ENCODE measurements around the gene NIM1K.
"Not testable (repeated sequence)": the region's sequence is repeated elsewhere in the genome, so short reads cannot be mapped to it uniquely, and the experiment has no call there.

The NIM1K gene

DNA sequence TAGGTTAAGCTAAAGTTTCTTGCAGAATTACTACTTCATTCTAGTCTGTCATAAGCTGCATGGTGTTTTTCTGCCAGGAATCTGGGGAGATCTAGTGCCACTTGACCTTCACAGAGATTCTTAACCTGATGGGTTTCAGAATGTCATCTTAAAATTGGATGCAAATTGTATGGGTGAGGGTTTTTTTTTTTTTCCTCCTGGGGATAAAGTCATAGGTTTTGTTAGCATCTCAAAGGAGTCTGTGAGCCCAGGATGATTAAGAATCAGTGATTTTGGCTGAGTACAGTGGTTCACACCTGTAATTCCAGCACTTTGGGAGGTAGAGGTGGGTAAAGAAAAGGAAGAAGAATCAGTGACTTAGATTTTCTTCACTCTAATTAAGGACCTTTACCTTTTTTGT lies 51.2 kb downstream of the NIM1K start:
- Histone ChIP-seq H3K4me3 (ENCODE audit: insufficient read depth, low read depth, low read length, poor library complexity, severe bottlenecking) (no peak overlapping the region), H3K4me1 (ENCODE audit: control insufficient read depth, insufficient read depth, low read length, poor library complexity, severe bottlenecking) (no peaks in the 10 kb centered on the region), H3K27ac (ENCODE audit: insufficient read depth, low read length, poor library complexity, severe bottlenecking) (no peak overlapping the region), H3K27me3 (replicated peaks; ENCODE audit: control insufficient read depth, insufficient read depth, low read length, poor library complexity, severe bottlenecking) (no peaks in the 10 kb centered on the region), H3K36me3 (ENCODE audit: control insufficient read depth, insufficient read depth, low read length) (no peaks in the 10 kb centered on the region), H3K9me3 (ENCODE audit: control insufficient read depth, low read length) (no peaks in the 10 kb centered on the region)
- DNase-seq, result no peak

DNA sequence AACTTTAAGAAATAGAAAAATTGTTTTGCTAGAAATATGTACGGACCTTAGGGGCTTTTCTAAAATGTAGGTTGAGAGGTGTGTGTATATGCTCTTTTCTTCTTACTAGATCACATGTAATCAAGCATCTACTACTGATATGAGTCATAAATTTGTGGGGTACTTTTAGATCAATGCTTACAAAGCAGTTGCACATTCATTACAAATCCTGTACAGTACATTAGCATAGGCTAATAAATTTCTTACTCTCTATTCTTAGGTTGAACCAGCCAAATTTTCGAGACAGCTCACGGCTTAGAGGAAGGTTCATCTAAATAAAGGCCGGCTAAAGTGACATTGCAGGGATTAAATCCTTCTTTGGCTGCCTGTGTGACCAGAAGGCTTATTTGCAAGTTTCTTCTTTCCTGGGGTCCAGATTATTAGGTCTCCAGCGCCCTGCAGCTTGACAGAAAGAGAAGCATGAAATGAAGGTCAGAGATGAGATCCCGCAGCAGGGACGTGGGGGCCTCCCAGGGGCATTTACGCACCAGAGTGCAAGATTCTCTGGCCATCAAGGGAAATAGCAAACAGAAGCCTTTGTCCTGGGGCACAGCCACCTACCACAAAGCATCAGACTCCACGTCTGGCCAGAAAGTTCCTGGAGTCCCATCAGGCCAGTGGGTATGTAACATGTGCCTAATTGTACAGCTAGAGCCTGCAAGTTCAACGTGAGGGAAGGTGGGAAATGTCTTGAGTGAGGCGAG lies 53.0 kb downstream of the NIM1K start:
- DNase-seq, result no peak
- no peak overlapping the region for H3K27ac ChIP-seq (ENCODE audit: insufficient read depth, low read length, poor library complexity, severe bottlenecking)
- no peaks in the 10 kb centered on the region for H3K36me3 ChIP-seq (ENCODE audit: control insufficient read depth, insufficient read depth, low read length)
- H3K9me3 ChIP-seq (ENCODE audit: control insufficient read depth, low read length), result no peaks in the 10 kb centered on the region
- no peaks in the 10 kb centered on the region for H3K27me3 ChIP-seq (replicated peaks; ENCODE audit: control insufficient read depth, insufficient read depth, low read length, poor library complexity, severe bottlenecking)
- H3K4me3 ChIP-seq (ENCODE audit: insufficient read depth, low read depth, low read length, poor library complexity, severe bottlenecking), result no peak overlapping the region
- no peaks in the 10 kb centered on the region for H3K4me1 ChIP-seq (ENCODE audit: control insufficient read depth, insufficient read depth, low read length, poor library complexity, severe bottlenecking)

DNA sequence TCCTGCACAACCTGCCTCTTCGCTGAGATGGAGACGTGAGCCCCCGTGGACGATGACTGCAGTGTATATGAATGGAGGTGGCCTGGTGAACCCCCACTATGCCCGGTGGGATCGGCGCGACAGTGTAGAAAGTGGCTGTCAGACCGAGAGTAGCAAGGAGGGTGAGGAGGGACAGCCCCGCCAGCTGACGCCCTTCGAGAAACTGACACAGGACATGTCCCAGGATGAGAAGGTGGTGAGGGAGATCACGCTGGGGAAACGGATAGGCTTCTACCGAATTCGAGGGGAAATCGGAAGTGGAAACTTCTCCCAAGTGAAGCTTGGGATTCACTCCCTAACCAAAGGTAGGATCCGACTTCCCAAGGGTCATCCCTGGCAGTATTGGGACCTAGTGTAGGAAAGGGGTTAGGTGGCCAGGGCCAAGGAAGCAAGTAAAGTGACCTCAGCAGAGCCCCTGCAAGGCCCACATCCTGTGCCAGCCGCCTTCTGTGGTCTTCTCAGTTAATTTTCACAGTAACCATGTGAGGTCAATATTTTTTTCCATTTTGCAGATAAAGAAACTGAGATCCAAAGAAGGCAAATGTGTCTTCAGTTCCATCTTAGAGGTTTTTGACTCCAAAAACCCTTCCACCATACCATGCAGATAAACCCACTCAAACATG lies 53.8 kb downstream of the NIM1K start:
- Histone ChIP-seq H3K27ac (ENCODE audit: insufficient read depth, low read length, poor library complexity, severe bottlenecking) (no peak overlapping the region), H3K4me1 (ENCODE audit: control insufficient read depth, insufficient read depth, low read length, poor library complexity, severe bottlenecking) (no peaks in the 10 kb centered on the region), H3K9me3 (ENCODE audit: control insufficient read depth, low read length) (no peaks in the 10 kb centered on the region), H3K36me3 (ENCODE audit: control insufficient read depth, insufficient read depth, low read length) (no peaks in the 10 kb centered on the region), H3K4me3 (ENCODE audit: insufficient read depth, low read depth, low read length, poor library complexity, severe bottlenecking) (no peak overlapping the region), H3K27me3 (replicated peaks; ENCODE audit: control insufficient read depth, insufficient read depth, low read length, poor library complexity, severe bottlenecking) (no peaks in the 10 kb centered on the region)
- DNase-seq, result no peak

DNA sequence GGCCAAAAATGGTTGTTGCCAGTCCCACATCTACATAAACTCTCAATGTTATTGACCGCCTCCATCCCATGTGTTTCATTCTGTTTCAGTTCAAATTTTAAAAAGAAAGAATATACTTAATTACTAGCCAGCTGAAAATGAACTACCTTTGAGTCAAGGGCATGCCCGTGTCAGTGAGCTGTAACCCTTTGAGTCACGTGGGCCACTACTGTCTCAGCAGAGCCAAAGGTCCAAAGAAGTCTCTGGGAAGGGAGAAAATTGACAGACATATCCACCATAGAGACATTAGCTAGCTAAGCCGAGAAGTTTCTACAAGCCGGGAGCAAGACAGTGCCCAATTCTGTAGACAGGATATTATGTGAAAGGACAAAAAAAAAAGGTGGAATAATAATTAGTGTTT lies 59.7 kb downstream of the NIM1K start:
- no peaks in the 10 kb centered on the region for H3K9me3 ChIP-seq (ENCODE audit: control insufficient read depth, low read length)
- H3K4me1 ChIP-seq (ENCODE audit: control insufficient read depth, insufficient read depth, low read length, poor library complexity, severe bottlenecking), result no peaks in the 10 kb centered on the region
- H3K27me3 ChIP-seq (replicated peaks; ENCODE audit: control insufficient read depth, insufficient read depth, low read length, poor library complexity, severe bottlenecking), result no peaks in the 10 kb centered on the region
- no peak for DNase-seq
- H3K4me3 ChIP-seq (ENCODE audit: insufficient read depth, low read depth, low read length, poor library complexity, severe bottlenecking), result no peak overlapping the region
- H3K36me3 ChIP-seq (ENCODE audit: control insufficient read depth, insufficient read depth, low read length), result no peaks in the 10 kb centered on the region
- no peak overlapping the region for H3K27ac ChIP-seq (ENCODE audit: insufficient read depth, low read length, poor library complexity, severe bottlenecking)

DNA sequence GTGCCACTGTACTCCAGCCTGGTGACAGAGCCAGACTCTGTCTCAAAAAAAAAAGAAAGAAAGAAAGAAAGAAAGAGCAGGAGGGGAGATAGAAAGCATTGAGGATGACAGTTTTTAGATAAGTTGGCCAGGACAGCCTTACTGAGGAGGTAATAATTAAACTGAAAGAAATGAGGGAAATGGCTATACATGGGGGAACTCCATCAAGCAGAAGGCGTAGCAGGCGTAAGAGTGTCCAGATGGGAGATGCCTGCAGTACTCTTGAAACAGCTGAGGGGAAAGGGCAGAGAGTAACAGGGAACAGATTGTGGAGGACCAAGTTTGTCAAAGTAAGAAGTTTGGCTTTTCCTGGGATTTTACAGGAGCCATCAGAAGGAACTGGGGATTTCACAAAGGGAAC lies 63.7 kb downstream of the NIM1K start:
- Histone ChIP-seq H3K27ac (ENCODE audit: insufficient read depth, low read length, poor library complexity, severe bottlenecking) (no peak overlapping the region), H3K36me3 (ENCODE audit: control insufficient read depth, insufficient read depth, low read length) (no peaks in the 10 kb centered on the region), H3K4me1 (ENCODE audit: control insufficient read depth, insufficient read depth, low read length, poor library complexity, severe bottlenecking) (no peaks in the 10 kb centered on the region), H3K9me3 (ENCODE audit: control insufficient read depth, low read length) (no peaks in the 10 kb centered on the region), H3K27me3 (replicated peaks; ENCODE audit: control insufficient read depth, insufficient read depth, low read length, poor library complexity, severe bottlenecking) (no peaks in the 10 kb centered on the region), H3K4me3 (ENCODE audit: insufficient read depth, low read depth, low read length, poor library complexity, severe bottlenecking) (no peak overlapping the region)
- DNase-seq, result no peak

DNA sequence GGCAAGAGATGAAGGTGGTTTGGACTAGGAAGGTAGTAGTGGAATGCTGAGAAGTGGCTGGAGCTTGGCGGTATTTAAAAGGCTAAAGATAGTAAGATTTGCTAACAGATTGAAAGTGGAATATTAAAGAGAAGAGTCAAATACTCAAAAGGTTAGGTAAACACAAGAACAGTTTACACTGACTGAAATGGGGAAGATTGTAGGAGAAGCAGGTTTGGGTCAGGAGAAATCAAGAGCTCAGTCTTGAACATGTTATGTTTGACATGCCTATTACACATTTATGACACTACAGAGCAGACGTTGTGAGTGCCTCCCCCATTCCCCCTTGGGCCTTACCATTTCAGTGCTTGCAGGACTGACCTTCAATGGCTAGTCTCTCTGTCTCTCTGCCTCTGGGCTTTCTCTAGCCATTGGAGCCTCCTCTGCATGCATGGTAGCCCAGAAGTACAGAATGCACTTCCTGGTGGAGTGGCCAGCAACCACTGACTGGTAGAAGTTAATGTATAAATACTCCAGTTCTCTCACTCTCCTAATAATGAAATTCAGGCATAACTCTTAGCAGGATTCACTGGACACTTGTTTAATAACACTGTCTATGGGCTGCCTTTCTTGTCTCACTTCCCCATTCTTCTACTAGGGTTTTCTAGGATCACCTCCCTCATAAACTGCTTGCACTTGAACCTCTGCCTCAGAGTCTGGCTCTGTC lies 64.4 kb downstream of the NIM1K start:
- Histone ChIP-seq H3K4me1 (ENCODE audit: control insufficient read depth, insufficient read depth, low read length, poor library complexity, severe bottlenecking) (no peaks in the 10 kb centered on the region), H3K4me3 (ENCODE audit: insufficient read depth, low read depth, low read length, poor library complexity, severe bottlenecking) (no peak overlapping the region), H3K9me3 (ENCODE audit: control insufficient read depth, low read length) (no peaks in the 10 kb centered on the region), H3K27me3 (replicated peaks; ENCODE audit: control insufficient read depth, insufficient read depth, low read length, poor library complexity, severe bottlenecking) (no peaks in the 10 kb centered on the region), H3K36me3 (ENCODE audit: control insufficient read depth, insufficient read depth, low read length) (no peaks in the 10 kb centered on the region), H3K27ac (ENCODE audit: insufficient read depth, low read length, poor library complexity, severe bottlenecking) (no peak overlapping the region)
- no peak for DNase-seq

DNA sequence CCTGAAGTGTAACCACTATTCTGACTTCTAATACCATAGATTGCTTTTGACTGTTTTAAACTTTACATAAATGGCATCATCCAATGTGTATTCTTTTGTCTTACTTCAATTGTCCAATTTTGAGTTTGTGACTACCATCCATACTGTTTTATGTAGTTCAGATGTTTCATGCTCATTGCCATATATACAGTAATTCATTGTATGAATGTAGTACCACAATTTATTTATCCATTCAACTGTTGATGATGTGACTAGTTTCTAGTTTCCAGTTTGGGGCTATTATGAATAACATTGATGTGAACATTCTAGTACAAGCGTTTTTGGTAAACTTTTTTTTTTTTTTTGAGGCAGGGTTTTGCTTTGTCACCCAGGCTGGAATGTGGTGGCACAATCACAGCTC lies 66.1 kb downstream of the NIM1K start:
- no peaks in the 10 kb centered on the region for H3K36me3 ChIP-seq (ENCODE audit: control insufficient read depth, insufficient read depth, low read length)
- no peak overlapping the region for H3K4me3 ChIP-seq (ENCODE audit: insufficient read depth, low read depth, low read length, poor library complexity, severe bottlenecking)
- H3K4me1 ChIP-seq (ENCODE audit: control insufficient read depth, insufficient read depth, low read length, poor library complexity, severe bottlenecking), result no peaks in the 10 kb centered on the region
- no peak for DNase-seq
- no peaks in the 10 kb centered on the region for H3K27me3 ChIP-seq (replicated peaks; ENCODE audit: control insufficient read depth, insufficient read depth, low read length, poor library complexity, severe bottlenecking)
- H3K9me3 ChIP-seq (ENCODE audit: control insufficient read depth, low read length), result no peaks in the 10 kb centered on the region
- H3K27ac ChIP-seq (ENCODE audit: insufficient read depth, low read length, poor library complexity, severe bottlenecking), result no peak overlapping the region

DNA sequence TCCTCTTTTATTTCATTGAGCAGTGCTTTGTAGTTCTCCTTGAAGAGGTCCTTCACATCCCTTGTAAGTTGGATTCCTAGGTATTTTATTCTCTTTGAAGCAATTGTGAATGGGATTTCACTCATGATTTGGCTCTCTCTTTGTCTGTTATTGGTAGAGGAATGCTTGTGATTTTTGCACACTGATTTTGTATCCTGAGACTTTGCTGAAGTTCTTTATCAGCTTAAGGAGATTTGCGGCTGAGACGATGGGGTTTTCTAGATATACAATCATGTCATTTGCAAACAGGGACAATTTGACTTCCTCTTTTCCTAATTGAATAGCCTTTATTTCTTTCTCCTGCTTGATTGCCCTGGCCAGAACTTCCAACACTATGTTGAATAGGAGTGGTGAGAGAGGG lies 70.2 kb downstream of the NIM1K start:
- H3K9me3 ChIP-seq (ENCODE audit: control insufficient read depth, low read length); H3K4me3 ChIP-seq (ENCODE audit: insufficient read depth, low read depth, low read length, poor library complexity, severe bottlenecking); H3K27me3 ChIP-seq (replicated peaks; ENCODE audit: control insufficient read depth, insufficient read depth, low read length, poor library complexity, severe bottlenecking); H3K27ac ChIP-seq (ENCODE audit: insufficient read depth, low read length, poor library complexity, severe bottlenecking); DNase-seq; H3K36me3 ChIP-seq (ENCODE audit: control insufficient read depth, insufficient read depth, low read length); H3K4me1 ChIP-seq (ENCODE audit: control insufficient read depth, insufficient read depth, low read length, poor library complexity, severe bottlenecking): not testable (repeated sequence)

DNA sequence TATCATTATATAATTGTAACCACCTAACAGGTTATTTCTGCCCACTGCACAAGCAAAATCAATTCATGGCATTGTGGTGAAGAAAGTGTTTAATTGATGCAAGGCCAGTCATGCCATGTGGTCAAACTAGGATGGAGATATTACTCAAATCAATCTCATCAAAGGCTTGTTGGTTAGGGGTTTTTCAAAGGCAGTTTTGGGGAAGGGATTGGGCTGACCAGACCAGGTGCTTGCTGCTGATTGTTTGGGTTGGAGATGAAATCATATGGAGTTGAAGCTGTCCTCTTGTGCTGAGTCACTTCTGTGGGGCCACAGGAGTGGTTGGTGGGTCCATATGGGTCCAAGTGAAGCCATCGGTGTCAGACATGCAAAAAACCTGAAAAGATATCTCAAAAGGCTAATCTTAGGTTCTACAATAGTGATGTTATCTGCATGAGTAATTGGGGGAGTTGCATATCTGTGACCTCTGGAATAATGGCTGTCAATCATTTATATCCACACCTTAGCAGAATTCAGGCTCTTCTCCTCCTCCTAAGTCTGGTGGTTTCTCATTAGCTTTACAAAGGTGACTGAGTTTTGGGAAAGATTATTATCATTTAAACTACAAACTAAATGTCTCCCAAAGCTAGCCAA lies 76.3 kb downstream of the NIM1K start:
- H3K27ac ChIP-seq (ENCODE audit: insufficient read depth, low read length, poor library complexity, severe bottlenecking), result no peak overlapping the region
- no peaks in the 10 kb centered on the region for H3K4me1 ChIP-seq (ENCODE audit: control insufficient read depth, insufficient read depth, low read length, poor library complexity, severe bottlenecking)
- no peaks in the 10 kb centered on the region for H3K36me3 ChIP-seq (ENCODE audit: control insufficient read depth, insufficient read depth, low read length)
- H3K4me3 ChIP-seq (ENCODE audit: insufficient read depth, low read depth, low read length, poor library complexity, severe bottlenecking), result no peak overlapping the region
- no peaks in the 10 kb centered on the region for H3K9me3 ChIP-seq (ENCODE audit: control insufficient read depth, low read length)
- no peaks in the 10 kb centered on the region for H3K27me3 ChIP-seq (replicated peaks; ENCODE audit: control insufficient read depth, insufficient read depth, low read length, poor library complexity, severe bottlenecking)
- no peak for DNase-seq

DNA sequence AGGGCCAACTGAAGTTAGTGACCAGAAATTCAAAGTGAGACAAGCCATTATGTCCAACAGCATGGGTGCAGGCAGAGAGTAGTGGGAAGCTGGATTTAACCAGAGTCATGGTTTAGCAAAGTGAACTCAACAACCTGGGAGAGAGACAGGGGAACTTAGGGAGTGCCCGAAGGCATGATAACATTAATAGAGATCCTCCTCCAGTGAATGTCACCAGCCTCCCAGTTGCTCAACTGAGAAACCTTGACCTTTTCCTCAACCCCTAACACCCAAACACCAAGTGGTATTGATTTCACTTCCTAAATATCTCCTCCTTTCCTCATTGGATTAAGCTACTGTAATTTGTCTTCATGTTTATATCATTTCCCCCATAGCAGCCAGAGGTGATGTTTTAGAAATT lies 78.6 kb downstream of the NIM1K start:
- Histone ChIP-seq H3K27me3 (replicated peaks; ENCODE audit: control insufficient read depth, insufficient read depth, low read length, poor library complexity, severe bottlenecking) (no peaks in the 10 kb centered on the region), H3K27ac (ENCODE audit: insufficient read depth, low read length, poor library complexity, severe bottlenecking) (no peak overlapping the region), H3K4me1 (ENCODE audit: control insufficient read depth, insufficient read depth, low read length, poor library complexity, severe bottlenecking) (no peaks in the 10 kb centered on the region), H3K36me3 (ENCODE audit: control insufficient read depth, insufficient read depth, low read length) (no peaks in the 10 kb centered on the region), H3K4me3 (ENCODE audit: insufficient read depth, low read depth, low read length, poor library complexity, severe bottlenecking) (no peak overlapping the region), H3K9me3 (ENCODE audit: control insufficient read depth, low read length) (no peaks in the 10 kb centered on the region)
- DNase-seq, result no peak
